NCI-H748 (cell line): ENCODE measurements around the gene PCID2.
"Not testable (repeated sequence)": the region's sequence is repeated elsewhere in the genome, so short reads cannot be mapped to it uniquely, and the experiment has no call there.

Experiments
- DNase-seq: peaks from one replicate; lab custom pipeline; 2025; ENCODE audit not compliant: unreplicated experiment; lab: John Stamatoyannopoulos, UW

The PCID2 gene

GRCh38 chr13:113208421-113209335 lies at the start of gene PCID2:
PCID2 (minus strand) TSS chr13:113208669; CDS start chr13:113208634, 35 bp downstream.
- DNase-seq, result peak; percentile 95

GRCh38 chr13:113257908-113258307 lies 49.4 kb upstream of the PCID2 start:
- DNase-seq, result not testable (repeated sequence)

- DNase-seq, result no peak
These were observed 44.1 kb upstream of the PCID2 start for GRCh38 chr13:113252516-113253095.

- no peak for DNase-seq
These were observed 37.7 kb upstream of the PCID2 start for GRCh38 chr13:113245849-113246796.

GRCh38 chr13:113243847-113244246 lies 35.4 kb upstream of the PCID2 start:
- DNase-seq, result no peak

GRCh38 chr13:113241623-113242022 lies 33.2 kb upstream of the PCID2 start:
- not testable (repeated sequence) for DNase-seq

- no peak for DNase-seq
These were observed 31.5 kb upstream of the PCID2 start for GRCh38 chr13:113239986-113240385.

- no peak for DNase-seq
These were observed 30.9 kb upstream of the PCID2 start for GRCh38 chr13:113239357-113239756.

GRCh38 chr13:113238536-113238935 lies 30.1 kb upstream of the PCID2 start:
- DNase-seq, result no peak

- DNase-seq, result no peak
These were observed 24.6 kb upstream of the PCID2 start for GRCh38 chr13:113233101-113233500.

GRCh38 chr13:113232208-113233003 lies 23.9 kb upstream of the PCID2 start:
- no peak for DNase-seq

GRCh38 chr13:113231306-113232207 lies 23.1 kb upstream of the PCID2 start:
- no peak for DNase-seq

GRCh38 chr13:113229791-113230190 lies 21.3 kb upstream of the PCID2 start:
- no peak for DNase-seq

GRCh38 chr13:113229161-113229560 lies 20.7 kb upstream of the PCID2 start:
- no peak for DNase-seq

- DNase-seq, result no peak
These were observed 18.5 kb upstream of the PCID2 start for GRCh38 chr13:113226873-113227450.

GRCh38 chr13:113225515-113225914 lies 17.0 kb upstream of the PCID2 start:
- no peak for DNase-seq

GRCh38 chr13:113224486-113224885 lies 16.0 kb upstream of the PCID2 start:
- peak; percentile 20 for DNase-seq

GRCh38 chr13:113223070-113223469 lies 14.6 kb upstream of the PCID2 start:
- no peak for DNase-seq

- DNase-seq, result no peak
These were observed 12.4 kb upstream of the PCID2 start for GRCh38 chr13:113220877-113221276.
